ENCODE results near the gene UBXN10. TPM values are rescaled to one million over a fixed set of nuclear protein-coding genes. Genes with fewer than 3 reads are reported as not detected.

UBXN10 gene
- total RNA-seq, 1 experiment from 2014 or later, result 0.05 TPM

- Histone ChIP-seq H3K27ac (ENCODE audit: low read length) (no peak overlapping the region), H3K36me3 (ENCODE audit: control insufficient read depth, insufficient read depth, low read length) (no peaks in the 10 kb centered on the region), H3K27me3 (ENCODE audit: control insufficient read depth, insufficient read depth, low read length) (no peaks in the 10 kb centered on the region), H3K4me3 (ENCODE audit: low read depth in 2 of 2, low read length in 2 of 2) (no peak overlapping the region), H3K9me3 (ENCODE audit: control insufficient read depth, insufficient read depth, low read depth, low read length) (no peaks in the 10 kb centered on the region), H3K4me1 (ENCODE audit: control insufficient read depth, insufficient read depth, low read length) (peaks cover 4% of the 10 kb centered on the region; the same call in 1 of the 2 replicates)
- TF ChIP-seq POLR2AphosphoS5 (IDR thresholded peaks at IDR 0.05; ENCODE audit: low read depth, low read length) (no peak), CTCF (IDR thresholded peaks at IDR 0.05) (peak; percentile 18)
- ATAC-seq, result no peak
- ChIA-PET POLR2A (no interaction called here), CTCF (interaction anchor here (0.7 to 1.5 kb wide), 2 partner anchors 178 to 260 kb away, joined by 6 to 12 read pairs; no protein-coding TSS in a partner anchor)
- BruUV-seq (replicated peaks), result no TSS peak
- intact Hi-C loops (cut with micrococcal nuclease; ENCODE audit: unreplicated experiment), result loop anchor here (2.0 kb wide), 2 partner anchors 178 to 234 kb away; no protein-coding TSS in a partner anchor
- in situ Hi-C loops (cut with HindIII; ENCODE audit: low pct_unique_long_range_greater_than_20kb, low sequenced_read_pairs), result no loop called here
- DNase-seq (ENCODE audit: low read depth, low spot score), result no peak
Measured at GRCh38 chr1:20152599-20152930, 33.3 kb upstream of the UBXN10 start.

- no peak for TF ChIP-seq TCF7L2 (IDR thresholded peaks at IDR 0.05; ENCODE audit: low read depth, low read length)
- no peak for TF ChIP-seq CTCF (IDR thresholded peaks at IDR 0.05)
- TF ChIP-seq, protein P1, sequence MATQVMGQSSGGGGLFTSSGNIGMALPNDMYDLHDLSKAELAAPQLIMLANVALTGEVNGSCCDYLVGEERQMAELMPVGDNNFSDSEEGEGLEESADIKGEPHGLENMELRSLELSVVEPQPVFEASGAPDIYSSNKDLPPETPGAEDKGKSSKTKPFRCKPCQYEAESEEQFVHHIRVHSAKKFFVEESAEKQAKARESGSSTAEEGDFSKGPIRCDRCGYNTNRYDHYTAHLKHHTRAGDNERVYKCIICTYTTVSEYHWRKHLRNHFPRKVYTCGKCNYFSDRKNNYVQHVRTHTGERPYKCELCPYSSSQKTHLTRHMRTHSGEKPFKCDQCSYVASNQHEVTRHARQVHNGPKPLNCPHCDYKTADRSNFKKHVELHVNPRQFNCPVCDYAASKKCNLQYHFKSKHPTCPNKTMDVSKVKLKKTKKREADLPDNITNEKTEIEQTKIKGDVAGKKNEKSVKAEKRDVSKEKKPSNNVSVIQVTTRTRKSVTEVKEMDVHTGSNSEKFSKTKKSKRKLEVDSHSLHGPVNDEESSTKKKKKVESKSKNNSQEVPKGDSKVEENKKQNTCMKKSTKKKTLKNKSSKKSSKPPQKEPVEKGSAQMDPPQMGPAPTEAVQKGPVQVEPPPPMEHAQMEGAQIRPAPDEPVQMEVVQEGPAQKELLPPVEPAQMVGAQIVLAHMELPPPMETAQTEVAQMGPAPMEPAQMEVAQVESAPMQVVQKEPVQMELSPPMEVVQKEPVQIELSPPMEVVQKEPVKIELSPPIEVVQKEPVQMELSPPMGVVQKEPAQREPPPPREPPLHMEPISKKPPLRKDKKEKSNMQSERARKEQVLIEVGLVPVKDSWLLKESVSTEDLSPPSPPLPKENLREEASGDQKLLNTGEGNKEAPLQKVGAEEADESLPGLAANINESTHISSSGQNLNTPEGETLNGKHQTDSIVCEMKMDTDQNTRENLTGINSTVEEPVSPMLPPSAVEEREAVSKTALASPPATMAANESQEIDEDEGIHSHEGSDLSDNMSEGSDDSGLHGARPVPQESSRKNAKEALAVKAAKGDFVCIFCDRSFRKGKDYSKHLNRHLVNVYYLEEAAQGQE (IDR thresholded peaks at IDR 0.05; ENCODE audit: insufficient read depth in 1 of 2, low read depth in 2 of 2, low read length in 1 of 2), result no peak
- no peak for TF ChIP-seq POLR2AphosphoS5 (IDR thresholded peaks at IDR 0.05; ENCODE audit: low read depth, low read length)
- TF ChIP-seq SIN3A (IDR thresholded peaks at IDR 0.05; ENCODE audit: borderline replicate concordance, insufficient read depth, low read depth, low read length), result no peak
- Histone ChIP-seq H3K36me3 (ENCODE audit: control insufficient read depth, insufficient read depth, low read length) (no peaks in the 10 kb centered on the region), H3K4me1 (ENCODE audit: control insufficient read depth, insufficient read depth, low read length) (peaks cover 4% of the 10 kb centered on the region; the same call in 1 of the 2 replicates), H3K27me3 (ENCODE audit: control insufficient read depth, insufficient read depth, low read length) (no peaks in the 10 kb centered on the region), H3K4me3 (ENCODE audit: low read depth in 2 of 2, low read length in 2 of 2) (no peak overlapping the region), H3K27ac (ENCODE audit: low read length) (no peak overlapping the region), H3K9me3 (ENCODE audit: control insufficient read depth, insufficient read depth, low read depth, low read length) (no peaks in the 10 kb centered on the region)
- ChIA-PET POLR2A (no interaction called here), CTCF (interaction anchor here (0.6 to 0.7 kb wide), 4 partner anchors 201 to 491 kb away, joined by 3 to 16 read pairs (median 8); no protein-coding TSS in a partner anchor)
- no peak for ATAC-seq
- BruUV-seq (replicated peaks), result no TSS peak
- intact Hi-C loops (cut with micrococcal nuclease; ENCODE audit: unreplicated experiment) (loop anchor here (2.0 kb wide), 2 partner anchors 178 to 234 kb away; no protein-coding TSS in a partner anchor), in situ Hi-C loops (cut with HindIII; ENCODE audit: low pct_unique_long_range_greater_than_20kb, low sequenced_read_pairs) (no loop called here)
- no peak for DNase-seq (ENCODE audit: low read depth, low spot score)
Measured at GRCh38 chr1:20153000-20153418, 32.9 kb upstream of the UBXN10 start.
